Astrocyte (in vitro differentiated cells and primary cell): Measurements from ENCODE around the gene SUSD4. TPM values are rescaled to one million over a fixed set of nuclear protein-coding genes. Genes with fewer than 3 reads are reported as not detected.
A peak's percentile ranks its signal among the peaks of the same experiment; 100 is the strongest.

Source experiments
- DNase-seq: peaks from one replicate; pipeline ENCODE4 v3.0.0-alpha.2; 2010; ENCODE audit warnings: low read depth
- FAIRE-seq: peaks from 2 replicates; lab custom pipeline; 2011; peaks lifted over from hg19 to GRCh38; lab: Jason Lieb, UNC
- H2AFZ ChIP-seq: 2 replicates; pipeline ENCODE4 v1.6.0; 2012; ENCODE audit warnings: low read depth, low read length, inconsistent platforms
- H3K27ac ChIP-seq: 2 replicates; pipeline ENCODE4 v1.5.1; 2011; ENCODE audit warnings: low read depth, low read length, inconsistent platforms
- H3K27me3 ChIP-seq: 2 replicates; pipeline ENCODE4 v1.6.0; 2011; ENCODE audit warnings: low read length, inconsistent platforms; ENCODE audit not compliant: insufficient read depth
- H3K36me3 ChIP-seq: 2 replicates; pipeline ENCODE4 v1.5.1; 2011; ENCODE audit warnings: low read length, inconsistent platforms; ENCODE audit not compliant: insufficient read depth
- H3K4me1 ChIP-seq: 2 replicates; pipeline ENCODE4 v1.5.1; 2011; ENCODE audit warnings: low read length, inconsistent platforms; ENCODE audit not compliant: insufficient read depth
- H3K4me2 ChIP-seq: 2 replicates; pipeline ENCODE4 v1.6.0; 2012; ENCODE audit warnings: low read length, inconsistent platforms
- H3K4me3 ChIP-seq: 2 replicates; pipeline ENCODE4 v1.5.1; 2011; ENCODE audit warnings: low read depth, mild to moderate bottlenecking, low read length, inconsistent platforms; ENCODE audit not compliant: insufficient read depth
- H3K79me2 ChIP-seq: 2 replicates; pipeline ENCODE4 v1.6.0; 2012; ENCODE audit warnings: mild to moderate bottlenecking, low read length, inconsistent platforms; ENCODE audit not compliant: insufficient read depth
- H3K9ac ChIP-seq: 2 replicates; pipeline ENCODE4 v1.6.0; 2012; ENCODE audit warnings: mild to moderate bottlenecking, low read length, inconsistent platforms
- H3K9me3 ChIP-seq: 2 replicates; pipeline ENCODE4 v1.5.1; 2012; ENCODE audit warnings: low read depth, mild to moderate bottlenecking, low read length, inconsistent platforms; ENCODE audit not compliant: insufficient read depth
- H4K20me1 ChIP-seq: 2 replicates; pipeline ENCODE4 v1.6.0; 2012; ENCODE audit warnings: low read length, inconsistent platforms; ENCODE audit not compliant: insufficient read depth
- H3K27ac Mint-ChIP-seq: one replicate; pipeline ENCODE4 v1.8.0; 2021; ENCODE audit warnings: mild to moderate bottlenecking, mixed read lengths; ENCODE audit not compliant: unreplicated experiment
- H3K27me3 Mint-ChIP-seq: one replicate; pipeline ENCODE4 v1.8.0; 2021; ENCODE audit warnings: low read depth, mixed read lengths; ENCODE audit not compliant: unreplicated experiment
- H3K36me3 Mint-ChIP-seq: one replicate; pipeline ENCODE4 v1.8.0; 2021; ENCODE audit warnings: low read depth, mixed read lengths; ENCODE audit not compliant: unreplicated experiment
- H3K4me1 Mint-ChIP-seq: one replicate; pipeline ENCODE4 v1.8.0; 2021; ENCODE audit warnings: low read depth, mixed read lengths; ENCODE audit not compliant: unreplicated experiment
- H3K4me3 Mint-ChIP-seq: one replicate; pipeline ENCODE4 v1.8.0; 2021; ENCODE audit warnings: mild to moderate bottlenecking, moderate library complexity, mixed read lengths; ENCODE audit not compliant: unreplicated experiment
- H3K9me3 Mint-ChIP-seq: one replicate; pipeline ENCODE4 v1.8.0; 2021; ENCODE audit warnings: mild to moderate bottlenecking, mixed read lengths; ENCODE audit not compliant: unreplicated experiment
- CTCF ChIP-seq: IDR thresholded peaks from 2 replicates; pipeline ENCODE4 v1.5.1; 2011; ENCODE audit warnings: low read depth, mild to moderate bottlenecking, inconsistent platforms, low read length, moderate library complexity; ENCODE audit not compliant: insufficient read depth
- EZH2 ChIP-seq: IDR thresholded peaks from 2 replicates; pipeline ENCODE4 v1.6.1; 2012; ENCODE audit warnings: mild to moderate bottlenecking, low read length, inconsistent platforms; ENCODE audit not compliant: insufficient read depth
- total RNA-seq: library from RNA; stranded (reverse); gene quantifications from 2 replicates; pipeline ENCODE4 v1.2.1, GENCODE V29; 2021

Gene SUSD4
- total RNA-seq, 1 donor from 2014 or later: 9.2 TPM

DNA sequence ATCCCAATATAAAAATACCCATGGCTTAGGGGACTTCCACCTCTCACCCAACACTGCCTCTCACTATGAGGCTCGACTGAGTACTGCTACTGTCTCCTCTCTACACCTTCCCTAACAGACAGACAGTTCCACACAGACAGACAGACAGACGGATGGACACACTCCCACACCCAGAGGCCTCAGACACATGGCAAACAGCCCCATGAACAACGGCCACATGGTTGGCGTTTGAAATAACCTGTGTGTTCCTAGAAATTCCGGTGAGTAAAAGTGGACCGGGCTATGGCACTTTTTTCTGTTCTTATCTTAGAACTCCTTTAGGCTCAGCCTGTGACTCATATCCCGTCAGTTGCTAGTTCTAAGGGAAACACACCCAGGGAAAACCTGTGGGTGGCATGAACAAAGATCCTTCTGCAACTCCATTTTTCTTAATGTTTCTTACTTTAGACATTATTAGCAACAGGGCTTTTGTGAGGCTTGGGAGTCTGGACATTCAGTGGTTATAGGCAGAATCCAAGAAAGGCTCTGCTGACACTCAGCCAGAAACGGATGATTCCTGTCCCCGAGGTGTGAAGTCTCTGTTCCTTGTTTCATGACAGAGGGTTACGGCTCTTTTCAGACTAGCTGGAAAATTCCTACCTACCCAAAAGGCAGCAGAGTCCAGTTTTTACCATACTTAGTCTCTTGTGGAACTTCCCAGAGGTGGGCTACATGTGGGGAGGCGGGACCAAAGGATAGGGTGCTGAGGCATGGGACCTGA, 130.4 kb downstream of the SUSD4 start:
- peak overlapping the region; percentile 65 for H3K4me2 ChIP-seq
- H3K27ac Mint-ChIP-seq: peak overlapping the region; percentile 87

GRCh38 chr1:223233019-223233409, 131.0 kb downstream of the SUSD4 start:
- peaks cover 59% of the 10 kb centered on the region for H3K4me1 Mint-ChIP-seq
- FAIRE-seq (no peak), DNase-seq (no peak)
- Histone ChIP-seq H3K27me3 (no peaks in the 10 kb centered on the region), H2AFZ (no peak overlapping the region), H3K9ac (peak overlapping the region; percentile 56), H3K79me2 (no peaks in the 10 kb centered on the region), H3K9me3 (no peaks in the 10 kb centered on the region), H3K27ac (peak overlapping the region; percentile 80), H3K36me3 (no peaks in the 10 kb centered on the region), H3K4me1 (peaks cover 53% of the 10 kb centered on the region), H3K4me2 (peak overlapping the region; percentile 65), H4K20me1 (no peaks in the 10 kb centered on the region), H3K4me3 (no peak overlapping the region)
- peak overlapping the region; percentile 87 for H3K27ac Mint-ChIP-seq
- peaks cover 2% of the 10 kb centered on the region for H3K9me3 Mint-ChIP-seq
- TF ChIP-seq EZH2 (no peak), CTCF (no peak)
- no peaks in the 10 kb centered on the region for H3K27me3 Mint-ChIP-seq
- H3K36me3 Mint-ChIP-seq: peaks cover under 1% of the 10 kb centered on the region
- H3K4me3 Mint-ChIP-seq: no peak overlapping the region

More for the DNA sequence above, 130.4 kb downstream of the SUSD4 start:
- H3K27me3 ChIP-seq: no peaks in the 10 kb centered on the region
- H2AFZ ChIP-seq: peak overlapping the region; percentile 74
- FAIRE-seq: peak; percentile 78
- H3K36me3 ChIP-seq: no peaks in the 10 kb centered on the region
- H3K4me1 Mint-ChIP-seq: peaks cover 53% of the 10 kb centered on the region
- peaks cover 2% of the 10 kb centered on the region for H3K9me3 Mint-ChIP-seq
- DNase-seq: peak; percentile 95
- peak overlapping the region; percentile 56 for H3K9ac ChIP-seq
- H3K9me3 ChIP-seq: no peaks in the 10 kb centered on the region
- TF ChIP-seq EZH2 (no peak), CTCF (no peak)
- H4K20me1 ChIP-seq: no peaks in the 10 kb centered on the region
- H3K4me1 ChIP-seq: peaks cover 53% of the 10 kb centered on the region
- no peaks in the 10 kb centered on the region for H3K79me2 ChIP-seq
- peak overlapping the region; percentile 80 for H3K27ac ChIP-seq
- peak overlapping the region; percentile 43 for H3K4me3 Mint-ChIP-seq
- peak overlapping the region; percentile 19 for H3K4me3 ChIP-seq
- no peaks in the 10 kb centered on the region for H3K36me3 Mint-ChIP-seq
- H3K27me3 Mint-ChIP-seq: no peaks in the 10 kb centered on the region

GRCh38 chr1:223231581-223231980, 132.4 kb downstream of the SUSD4 start:
- H3K27ac Mint-ChIP-seq: peak overlapping the region; percentile 87
- Histone ChIP-seq H2AFZ (no peak overlapping the region), H3K27me3 (no peaks in the 10 kb centered on the region), H3K79me2 (no peaks in the 10 kb centered on the region), H3K4me3 (no peak overlapping the region), H3K4me1 (peaks cover 53% of the 10 kb centered on the region), H3K9ac (peak overlapping the region; percentile 86), H3K27ac (peak overlapping the region; percentile 99), H3K9me3 (no peaks in the 10 kb centered on the region), H3K4me2 (no peak overlapping the region), H4K20me1 (no peaks in the 10 kb centered on the region), H3K36me3 (no peaks in the 10 kb centered on the region)
- TF ChIP-seq EZH2 (no peak), CTCF (no peak)
- no peak for FAIRE-seq
- no peak for DNase-seq
- H3K4me3 Mint-ChIP-seq: no peak overlapping the region
- H3K9me3 Mint-ChIP-seq: no peaks in the 10 kb centered on the region
- peaks cover 13% of the 10 kb centered on the region for H3K36me3 Mint-ChIP-seq
- peaks cover 60% of the 10 kb centered on the region for H3K4me1 Mint-ChIP-seq
- peaks cover 6% of the 10 kb centered on the region for H3K27me3 Mint-ChIP-seq
